H1 (cell line): Measurements from ENCODE around the gene TMEM202. TPM values are rescaled to one million over a fixed set of nuclear protein-coding genes. Genes with fewer than 3 reads are reported as not detected.

Experiments used
- CTCF ChIA-PET: fragments of 300-600 bp; sonication (Branson Sonifier 250); formaldehyde crosslinking; loops from one replicate; lab custom pipeline; 2021; ENCODE audit not compliant: partially characterized antibody; lab: Charles Lee
- POLR2A ChIA-PET: fragments of 300-600 bp; sonication (Branson Sonifier 250); formaldehyde crosslinking; loops from one replicate; lab custom pipeline; 2021; ENCODE audit warnings: inconsistent platforms; ENCODE audit not compliant: partially characterized antibody; lab: Charles Lee
- DNase-seq, 2 experiments: peaks; one replicate each; pipeline versions ENCODE4 v3.0.0 to v3.0.0-alpha.2; 2010 to 2022; ENCODE audit warnings: low spot score in 2 of 2, low read depth in 1 of 2, mixed read lengths in 1 of 2
- FAIRE-seq: peaks from 2 replicates; lab custom pipeline; 2011; peaks lifted over from hg19 to GRCh38; lab: Jason Lieb, UNC
- H2AFZ ChIP-seq: 2 replicates; pipeline ENCODE4 v1.8.1; 2012; ENCODE audit warnings: low read length, inconsistent platforms
- H2AK5ac ChIP-seq: 2 replicates; pipeline ENCODE4 v1.6.1; 2013; ENCODE audit warnings: low read depth, low read length
- H2BK120ac ChIP-seq: replicated peaks from 2 replicates; pipeline ENCODE3; 2013; ENCODE audit warnings: low read depth, low read length, inconsistent platforms
- H2BK12ac ChIP-seq: 2 replicates; pipeline ENCODE4 v1.6.1; 2013; ENCODE audit warnings: low read depth, low read length
- H2BK15ac ChIP-seq: 2 replicates; pipeline ENCODE4 v1.6.1; 2013; ENCODE audit warnings: low read length
- H2BK20ac ChIP-seq: 2 replicates; pipeline ENCODE4 v1.6.1; 2013; ENCODE audit warnings: low read length
- H2BK5ac ChIP-seq: 2 replicates; pipeline ENCODE4 v1.6.1; 2013; ENCODE audit warnings: low read depth, low read length
- H3K14ac ChIP-seq: 2 replicates; pipeline ENCODE4 v1.6.1; 2013; ENCODE audit warnings: inconsistent platforms; ENCODE audit not compliant: insufficient read length
- H3K18ac ChIP-seq: 2 replicates; pipeline ENCODE4 v1.6.1; 2013; ENCODE audit warnings: low read length; ENCODE audit errors: extremely low read depth
- H3K23ac ChIP-seq: 2 replicates; pipeline ENCODE4 v1.6.1; 2013; ENCODE audit warnings: inconsistent platforms; ENCODE audit not compliant: insufficient read length
- H3K23me2 ChIP-seq: 2 replicates; pipeline ENCODE4 v1.6.1; 2013; ENCODE audit warnings: low read depth, low read length
- H3K27ac ChIP-seq: 2 replicates; pipeline ENCODE4 v1.6.1; 2011; ENCODE audit warnings: low read depth, low read length, inconsistent platforms
- H3K27me3 ChIP-seq, 4 experiments: replicated peaks in 1 of 4; 1 replicate in 1 of 4; 2 replicates in 3 of 4; pipeline versions ENCODE4 v1.6.1 to v1.8.1; 2011 to 2013; ENCODE audit warnings: low read length in 3 of 4, mild to moderate bottlenecking in 3 of 4, inconsistent platforms in 2 of 4, mixed read lengths in 2 of 4, moderate library complexity in 1 of 4; ENCODE audit not compliant: control insufficient read depth in 3 of 4, insufficient read depth in 3 of 4; ENCODE audit errors: extremely low read depth in 1 of 4
- H3K36me3 ChIP-seq, 4 experiments: 2 replicates each; pipeline versions ENCODE4 v1.6.1 to v1.8.1; 2011 to 2013; ENCODE audit warnings: mild to moderate bottlenecking in 4 of 4, low read length in 3 of 4, moderate library complexity in 2 of 4, control low read depth in 1 of 4, inconsistent platforms in 1 of 4; ENCODE audit not compliant: insufficient read depth in 4 of 4, control insufficient read depth in 2 of 4
- H3K4ac ChIP-seq: replicated peaks from 2 replicates; pipeline ENCODE3; 2013; ENCODE audit warnings: low read length, low read depth, mixed read lengths, inconsistent platforms; ENCODE audit not compliant: insufficient read length
- H3K4me1 ChIP-seq, 4 experiments: replicated peaks in 1 of 4; 1 replicate in 1 of 4; 2 replicates in 3 of 4; pipeline versions ENCODE4 v1.6.1 to v1.8.1; 2011 to 2013; ENCODE audit warnings: low read length in 3 of 4, inconsistent platforms in 2 of 4, mixed read lengths in 1 of 4; ENCODE audit not compliant: insufficient read depth in 4 of 4, control insufficient read depth in 3 of 4
- H3K4me2 ChIP-seq, 2 experiments: 2 replicates each; pipeline versions ENCODE4 v1.6.1 to v1.8.1; 2011 to 2013; ENCODE audit warnings: low read depth in 2 of 2, low read length in 2 of 2, control low read depth in 1 of 2, inconsistent platforms in 1 of 2, mild to moderate bottlenecking in 1 of 2; ENCODE audit not compliant: insufficient read depth in 1 of 2
- H3K4me3 ChIP-seq, 4 experiments: fragments of 200-600, 300-600 bp in 1 of 4; sonication (generic), shearing (Covaris generic), sonication (Bioruptor Twin) in 1 of 4; 2 replicates each; pipeline versions ENCODE4 v1.5.1 to v1.8.1; 2011 to 2016; ENCODE audit warnings: low read length in 4 of 4, low read depth in 3 of 4, control low read depth in 2 of 4, inconsistent platforms in 2 of 4, mild to moderate bottlenecking in 2 of 4, mixed read lengths in 1 of 4, moderate library complexity in 1 of 4; ENCODE audit not compliant: insufficient read depth in 2 of 4; ENCODE audit errors: extremely low read depth in 1 of 4
- H3K56ac ChIP-seq: replicated peaks from 2 replicates; pipeline ENCODE3; 2013; ENCODE audit warnings: low read depth, mild to moderate bottlenecking, mixed read lengths, low read length, inconsistent platforms; ENCODE audit not compliant: insufficient read length
- H3K79me1 ChIP-seq: 2 replicates; pipeline ENCODE4 v1.6.1; 2013; ENCODE audit warnings: low read depth, low read length, control low read depth
- H3K79me2 ChIP-seq, 2 experiments: 2 replicates each; pipeline versions ENCODE4 v1.6.1 to v1.8.1; 2012 to 2013; ENCODE audit warnings: low read length in 2 of 2, mild to moderate bottlenecking in 2 of 2, inconsistent platforms in 1 of 2; ENCODE audit not compliant: insufficient read depth in 2 of 2, control insufficient read depth in 1 of 2
- H3K9ac ChIP-seq, 4 experiments: replicated peaks in 1 of 4; 1 replicate in 1 of 4; 2 replicates in 3 of 4; pipeline versions ENCODE4 v1.6.1 to v1.8.1; 2011 to 2013; ENCODE audit warnings: low read depth in 3 of 4, low read length in 3 of 4, control low read depth in 2 of 4, mild to moderate bottlenecking in 2 of 4, moderate library complexity in 2 of 4, inconsistent platforms in 1 of 4; ENCODE audit errors: extremely low read depth in 1 of 4
- H3K9me3 ChIP-seq, 2 experiments: 2 replicates each; pipeline versions ENCODE4 v1.6.1 to v1.8.1; 2012 to 2013; ENCODE audit warnings: mild to moderate bottlenecking in 2 of 2, moderate library complexity in 2 of 2, control low read depth in 1 of 2, inconsistent platforms in 1 of 2, low read depth in 1 of 2, low read length in 1 of 2, mixed read lengths in 1 of 2; ENCODE audit not compliant: insufficient read depth in 2 of 2
- H4K20me1 ChIP-seq, 2 experiments: replicated peaks in 1 of 2; 2 replicates each; pipeline versions ENCODE3 to v1.8.1; 2011 to 2013; ENCODE audit warnings: inconsistent platforms in 2 of 2, low read length in 2 of 2, mild to moderate bottlenecking in 1 of 2; ENCODE audit not compliant: insufficient read depth in 2 of 2, control insufficient read depth in 1 of 2
- H4K5ac ChIP-seq: 2 replicates; pipeline ENCODE4 v1.6.1; 2013; ENCODE audit warnings: low read length, low read depth, mixed read lengths, inconsistent platforms; ENCODE audit not compliant: insufficient read length
- H4K8ac ChIP-seq: 2 replicates; pipeline ENCODE4 v1.8.0; 2013; ENCODE audit warnings: mild to moderate bottlenecking, moderate library complexity, low read length, inconsistent platforms; ENCODE audit not compliant: insufficient read depth; ENCODE audit errors: extremely low read depth
- H4K91ac ChIP-seq: replicated peaks from 2 replicates; pipeline ENCODE3; 2013; ENCODE audit warnings: low read length, mixed read lengths, inconsistent platforms; ENCODE audit not compliant: insufficient read length
- CBX5 ChIP-seq: fragments of 300-800, 300-1000 bp; sonication (generic); IDR thresholded peaks from 2 replicates; pipeline ENCODE4 v1.7.1; 2016; ENCODE audit warnings: antibody characterized with exemption, low read length, low read depth
- E2F6 ChIP-seq: IDR thresholded peaks from 2 replicates; pipeline ENCODE4 v1.6.1; 2012; ENCODE audit warnings: inconsistent platforms
- KDM4A ChIP-seq: IDR thresholded peaks from one replicate; pipeline ENCODE4 v1.7.1; 2012; ENCODE audit warnings: low read depth, mild to moderate bottlenecking, moderate library complexity, low read length, inconsistent platforms; ENCODE audit not compliant: severe bottlenecking
- POLR2AphosphoS5 ChIP-seq: IDR thresholded peaks from 2 replicates; pipeline ENCODE4 v1.6.1; 2011; ENCODE audit warnings: low read depth, low read length
- SIX5 ChIP-seq: IDR thresholded peaks from 2 replicates; pipeline ENCODE4 v1.6.1; 2011; ENCODE audit warnings: mild to moderate bottlenecking, low read depth, low read length
- SP1 ChIP-seq: IDR thresholded peaks from 2 replicates; pipeline ENCODE4 v1.6.1; 2011; ENCODE audit warnings: low read depth, low read length
- TBP ChIP-seq: IDR thresholded peaks from 2 replicates; pipeline ENCODE4 v1.6.1; 2011; ENCODE audit warnings: low read depth, low read length, improper control_type of control experiment
- TCF12 ChIP-seq: IDR thresholded peaks from 2 replicates; pipeline ENCODE4 v1.6.1; 2011; ENCODE audit warnings: low read depth, mild to moderate bottlenecking, low read length
- WGBS, 2 experiments: shearing (Covaris generic) in 1 of 2; methylation state at CpG; one replicate each; pipeline versions ENCODE4 v1.1.6 to v1.1.7; 2013 to 2015; ENCODE audit warnings: low lambda C conversion rate in 2 of 2, mixed read lengths in 2 of 2, inconsistent platforms in 1 of 2, low coverage in 1 of 2, missing lambda C conversion rate in 1 of 2; ENCODE audit not compliant: insufficient replicate concordance in 2 of 2, insufficient coverage in 1 of 2, insufficient read length in 1 of 2; ENCODE audit errors: extremely low coverage in 1 of 2, missing lambda C conversion rate in 1 of 2; 5-methylcytosine and 5-hydroxymethylcytosine counted together
- polyA plus RNA-seq, 7 experiments: library from polyadenylated mRNA; depleted of rRNA in 3 of 7; stranded (reverse) in 5 of 7; unstranded in 2 of 7; fragments of >200 nt in 5 of 7; fragments of 200-250 nt in 2 of 7; gene quantifications; 1 replicate in 5 of 7; 2 replicates in 1 of 7; 4 replicates in 1 of 7; pipeline versions ENCODE4 v1.2.1 to v1.2.3, GENCODE V29; 2011 to 2013; ENCODE audit warnings: missing spikeins in 2 of 7, mixed read lengths in 2 of 7
- total RNA-seq: library from RNA; stranded (reverse); fragmentation: NEBNext Ultra II Directional; extraction: Animal tissue kit (Norgen Biotek cat#: 25700); gene quantifications from 2 replicates; pipeline ENCODE4 v1.2.1, GENCODE V29; 2021

TMEM202 gene
- total and polyA plus RNA-seq, 2 of the 8 experiments (the other 6 are each of a cell fraction or from before 2014, with no cell fraction given) = not detected

DNA sequence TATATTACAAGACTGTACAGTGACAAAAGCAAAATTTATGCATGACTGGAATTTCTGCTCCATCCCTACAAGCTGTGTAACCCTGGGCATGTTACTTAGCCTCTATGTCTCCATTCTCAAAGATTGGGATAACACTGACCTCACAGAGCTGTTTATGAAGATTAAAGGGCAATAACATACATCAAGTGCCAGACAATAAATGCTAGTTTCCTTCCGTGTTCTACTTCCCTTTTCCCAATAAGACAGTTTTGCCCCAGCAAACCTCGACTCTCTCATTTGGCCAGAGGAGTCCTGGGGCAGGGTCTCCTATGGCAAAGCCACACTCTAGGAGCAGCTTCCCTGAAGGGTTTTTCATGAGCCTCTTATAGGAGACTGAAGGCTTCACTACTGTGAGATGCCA, 29.8 kb upstream of the TMEM202 start:
- no peak overlapping the region for H4K91ac ChIP-seq
- no peak for DNase-seq
- no peak overlapping the region for H3K4me3 ChIP-seq
- POLR2A ChIA-PET = interaction anchor here (0.9 kb wide), 1 partner anchor 9 kb away, joined by 3 read pairs; no protein-coding TSS in a partner anchor
- H3K9ac ChIP-seq = no peak overlapping the region
- H4K8ac ChIP-seq = no peak overlapping the region
- 91% methylated on average over 2 of the region's 2 CpGs; no CpG with 5 or more reads in 1 of the 2 experiments for WGBS, 2 experiments
- H3K27me3 ChIP-seq = no peaks in the 10 kb centered on the region
- H3K14ac ChIP-seq = no peak overlapping the region
- no peaks in the 10 kb centered on the region for H3K9me3 ChIP-seq
- H2BK15ac ChIP-seq = no peak overlapping the region
- H2BK20ac ChIP-seq = no peak overlapping the region
- H3K56ac ChIP-seq = no peak overlapping the region
- no peak overlapping the region for H3K4me2 ChIP-seq
- H3K4ac ChIP-seq = no peak overlapping the region
- H3K36me3 ChIP-seq = peaks cover 0 to 4% (median 0%) of the 10 kb centered on the region in 4 experiments; a peak in 2 of 8 replicates
- no peak overlapping the region for H2AFZ ChIP-seq
- H2BK120ac ChIP-seq = no peak overlapping the region
- no peak overlapping the region for H2BK5ac ChIP-seq
- no peak overlapping the region for H3K23ac ChIP-seq
- no peaks in the 10 kb centered on the region for H3K23me2 ChIP-seq
- no peak overlapping the region for H3K27ac ChIP-seq
- no peak overlapping the region for H2BK12ac ChIP-seq
- peaks cover 9% of the 10 kb centered on the region; the same call in 1 of the 2 replicates for H3K79me1 ChIP-seq
- H4K20me1 ChIP-seq = peaks cover 1 to 2% of the 10 kb centered on the region in 2 experiments
- no peak overlapping the region for H4K5ac ChIP-seq
- no peak for TF ChIP-seq SP1
- TF ChIP-seq CBX5 = no peak
- no peak for TF ChIP-seq TBP
- TF ChIP-seq TCF12 = no peak
- TF ChIP-seq KDM4A = no peak
- TF ChIP-seq E2F6 = no peak
- TF ChIP-seq POLR2AphosphoS5 = no peak
- no peak for TF ChIP-seq SIX5
- TF ChIP-seq, all 59 proteins: peak for 0
- Histone ChIP-seq H2AK5ac (no peak overlapping the region), H3K4me1 (no peaks in the 10 kb centered on the region), H3K18ac (no peak overlapping the region), H3K79me2 (peaks cover 0 to 31% of the 10 kb centered on the region in 2 experiments; a peak in 2 of 4 replicates)
- no peak for FAIRE-seq
- CTCF ChIA-PET = no interaction called here
